ENCODE measurements around the gene KCNQ5. TPM values are rescaled to one million over a fixed set of nuclear protein-coding genes. Genes with fewer than 3 reads are reported as not detected.

The KCNQ5 gene
- total RNA-seq, 4 donors from 2014 or later, result 0.52 to 0.97 (median 0.59) TPM

DNA sequence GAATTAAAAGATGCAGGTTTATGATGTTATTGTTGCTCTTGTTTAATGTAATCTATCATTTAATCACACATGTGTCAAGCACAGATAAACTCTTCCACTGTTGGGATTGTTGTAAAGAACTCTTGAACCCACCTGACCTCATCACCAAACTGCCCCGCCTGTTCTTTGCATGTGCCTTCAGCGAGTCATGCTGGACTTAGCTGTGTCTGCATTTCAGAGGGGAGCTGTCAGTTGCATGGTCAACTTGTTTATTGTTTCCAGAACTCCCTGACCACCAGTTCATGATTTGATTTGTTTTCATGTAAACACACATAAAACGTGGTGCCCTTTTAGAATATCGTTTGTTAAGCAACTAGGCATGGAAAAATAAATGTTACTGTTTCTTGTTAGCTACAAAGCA is 509.8 kb downstream of the KCNQ5 start:
- WGBS, 2 donors, result 61 to 67% methylated on average over 4 of the region's 4 CpGs
- intact Hi-C loops (cut with DNase I; ENCODE audit: low total_unique reads), result loop anchor here (5.0 kb wide), 1 partner anchor 719 kb away; no protein-coding TSS in a partner anchor
- DNase-seq (ENCODE audit: low spot score in 2 of 2), result no peak
- TF ChIP-seq, protein P1, sequence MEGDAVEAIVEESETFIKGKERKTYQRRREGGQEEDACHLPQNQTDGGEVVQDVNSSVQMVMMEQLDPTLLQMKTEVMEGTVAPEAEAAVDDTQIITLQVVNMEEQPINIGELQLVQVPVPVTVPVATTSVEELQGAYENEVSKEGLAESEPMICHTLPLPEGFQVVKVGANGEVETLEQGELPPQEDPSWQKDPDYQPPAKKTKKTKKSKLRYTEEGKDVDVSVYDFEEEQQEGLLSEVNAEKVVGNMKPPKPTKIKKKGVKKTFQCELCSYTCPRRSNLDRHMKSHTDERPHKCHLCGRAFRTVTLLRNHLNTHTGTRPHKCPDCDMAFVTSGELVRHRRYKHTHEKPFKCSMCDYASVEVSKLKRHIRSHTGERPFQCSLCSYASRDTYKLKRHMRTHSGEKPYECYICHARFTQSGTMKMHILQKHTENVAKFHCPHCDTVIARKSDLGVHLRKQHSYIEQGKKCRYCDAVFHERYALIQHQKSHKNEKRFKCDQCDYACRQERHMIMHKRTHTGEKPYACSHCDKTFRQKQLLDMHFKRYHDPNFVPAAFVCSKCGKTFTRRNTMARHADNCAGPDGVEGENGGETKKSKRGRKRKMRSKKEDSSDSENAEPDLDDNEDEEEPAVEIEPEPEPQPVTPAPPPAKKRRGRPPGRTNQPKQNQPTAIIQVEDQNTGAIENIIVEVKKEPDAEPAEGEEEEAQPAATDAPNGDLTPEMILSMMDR (IDR thresholded peaks at IDR 0.05), result no peak
- H3K4me3 ChIP-seq (ENCODE audit: low read depth, poor library complexity, severe bottlenecking), result no peak overlapping the region

DNA sequence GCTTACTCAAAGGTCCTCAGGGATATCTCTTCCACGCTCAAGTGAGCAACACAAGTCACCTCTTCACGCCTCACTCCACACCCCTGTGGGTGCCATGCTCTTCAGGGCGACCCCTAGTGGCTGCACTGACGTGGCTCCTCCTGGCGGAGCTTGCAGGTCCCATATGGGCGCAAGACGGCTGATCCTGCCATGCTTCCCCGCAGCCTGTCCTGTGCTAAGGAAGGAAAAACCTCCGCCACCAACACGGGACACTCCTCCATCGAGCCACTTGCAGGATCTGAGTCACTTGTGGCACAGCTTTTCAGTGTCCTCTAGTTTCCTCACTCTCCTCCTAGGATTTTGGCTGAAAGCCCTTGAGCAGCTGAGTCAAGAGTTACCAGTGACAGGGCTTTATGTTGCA is 512.7 kb downstream of the KCNQ5 start:
- intact Hi-C loops (cut with DNase I; ENCODE audit: low total_unique reads), result loop anchor here (5.0 kb wide), 1 partner anchor 722 kb away; no protein-coding TSS in a partner anchor
- DNase-seq (ENCODE audit: low spot score in 2 of 2), result no peak

DNA sequence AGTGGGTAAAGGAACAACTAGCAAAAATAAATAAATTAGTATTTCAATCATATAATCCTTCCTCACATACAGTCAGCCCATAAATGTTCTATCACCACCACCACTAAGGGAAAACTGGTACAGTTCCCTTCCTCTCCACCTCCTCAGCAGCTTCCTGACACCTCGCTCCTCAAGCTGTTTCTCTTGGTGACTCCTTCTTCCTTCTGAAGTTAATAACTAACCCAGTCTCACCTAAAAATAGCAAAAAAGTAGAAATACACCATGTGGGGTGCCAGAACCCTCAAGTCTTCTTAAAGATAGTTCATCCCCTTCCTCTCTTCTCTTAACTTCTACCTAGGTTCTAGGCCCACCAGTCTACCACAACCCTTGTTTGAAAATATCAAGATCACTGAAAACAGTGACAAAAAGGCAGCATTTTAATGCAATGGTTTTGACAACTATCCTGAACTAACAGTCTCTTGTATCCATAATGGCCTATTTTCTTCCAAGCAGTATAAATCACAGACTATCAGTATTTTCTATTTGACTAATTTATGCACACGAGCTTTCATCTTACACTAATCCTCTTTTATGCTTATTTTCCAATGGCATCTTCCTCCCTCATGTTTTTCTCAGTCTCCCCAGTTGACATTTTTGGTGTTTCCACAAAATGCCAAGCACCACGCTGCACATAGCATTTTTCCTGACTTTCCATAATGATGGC is 518.0 kb downstream of the KCNQ5 start:
- intact Hi-C loops (cut with DNase I; ENCODE audit: low total_unique reads), result no loop called here
- no peak for DNase-seq (ENCODE audit: low spot score in 2 of 2)
- no peak overlapping the region for H3K4me3 ChIP-seq (ENCODE audit: low read depth, poor library complexity, severe bottlenecking)
- WGBS, 2 donors, result 76 to 87% methylated on average over 3 of the region's 3 CpGs
- no peak for TF ChIP-seq POLR2A (IDR thresholded peaks at IDR 0.05)
- TF ChIP-seq, protein P1 (IDR thresholded peaks at IDR 0.05), result no peak

More for the DNA sequence above, 512.7 kb downstream of the KCNQ5 start:
- H3K4me3 ChIP-seq (ENCODE audit: low read depth, poor library complexity, severe bottlenecking), result no peak overlapping the region
- 43 to 69% methylated on average over 11 of the region's 11 CpGs for WGBS, 2 donors
- TF ChIP-seq, protein P1 (IDR thresholded peaks at IDR 0.05), result no peak
- TF ChIP-seq POLR2A (IDR thresholded peaks at IDR 0.05), result no peak

DNA sequence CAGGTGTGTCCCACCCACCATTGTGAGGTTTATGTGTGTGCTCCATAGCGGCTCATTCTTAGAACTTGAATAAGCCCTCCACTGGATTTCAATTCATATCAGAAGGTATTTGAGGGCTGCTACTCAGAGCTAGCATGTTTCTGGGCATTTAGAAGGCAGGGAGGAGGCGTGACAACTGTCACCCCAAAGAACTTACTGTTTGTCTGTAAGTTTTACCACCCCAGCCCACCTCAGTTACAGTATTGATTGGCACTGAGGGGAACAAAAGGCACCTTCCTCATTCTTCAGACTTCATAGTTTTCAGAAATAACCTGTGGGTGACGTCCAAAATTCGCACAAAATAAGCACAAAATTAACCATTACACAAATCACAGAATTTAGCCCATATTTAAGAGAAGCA is 521.7 kb downstream of the KCNQ5 start:
- intact Hi-C loops (cut with DNase I; ENCODE audit: low total_unique reads), result no loop called here
- no peak overlapping the region for H3K4me3 ChIP-seq (ENCODE audit: low read depth, poor library complexity, severe bottlenecking)
- 85 to 92% methylated on average over 4 of the region's 4 CpGs for WGBS, 2 donors
- no peak for TF ChIP-seq POLR2A (IDR thresholded peaks at IDR 0.05)
- TF ChIP-seq, protein P1 (IDR thresholded peaks at IDR 0.05), result no peak
- no peak for DNase-seq (ENCODE audit: low spot score in 2 of 2)

DNA sequence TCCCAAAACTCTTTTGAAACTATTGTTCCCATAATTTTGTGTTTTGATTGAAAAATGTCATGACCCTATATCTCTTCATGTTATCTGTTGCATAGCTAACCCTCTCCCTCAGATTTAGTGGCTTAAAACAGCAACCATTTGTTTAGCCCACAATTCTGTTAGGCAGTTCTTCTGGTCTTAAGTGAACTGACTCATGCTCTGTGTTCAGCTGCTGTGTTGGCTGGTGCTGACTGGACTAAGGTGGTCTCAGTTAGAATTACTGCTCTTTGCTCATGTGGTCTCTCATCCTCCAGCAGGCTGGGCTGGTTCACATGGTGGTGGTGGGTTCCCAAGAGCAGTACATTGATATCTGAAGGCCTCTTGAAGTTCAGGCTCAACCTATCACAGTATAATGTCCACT is 522.7 kb downstream of the KCNQ5 start:
- DNase-seq (ENCODE audit: low spot score in 2 of 2), result no peak
- no peak overlapping the region for H3K4me3 ChIP-seq (ENCODE audit: low read depth, poor library complexity, severe bottlenecking)
- intact Hi-C loops (cut with DNase I; ENCODE audit: low total_unique reads), result no loop called here
- no peak for TF ChIP-seq POLR2A (IDR thresholded peaks at IDR 0.05)
- TF ChIP-seq, protein P1 (IDR thresholded peaks at IDR 0.05), result no peak

DNA sequence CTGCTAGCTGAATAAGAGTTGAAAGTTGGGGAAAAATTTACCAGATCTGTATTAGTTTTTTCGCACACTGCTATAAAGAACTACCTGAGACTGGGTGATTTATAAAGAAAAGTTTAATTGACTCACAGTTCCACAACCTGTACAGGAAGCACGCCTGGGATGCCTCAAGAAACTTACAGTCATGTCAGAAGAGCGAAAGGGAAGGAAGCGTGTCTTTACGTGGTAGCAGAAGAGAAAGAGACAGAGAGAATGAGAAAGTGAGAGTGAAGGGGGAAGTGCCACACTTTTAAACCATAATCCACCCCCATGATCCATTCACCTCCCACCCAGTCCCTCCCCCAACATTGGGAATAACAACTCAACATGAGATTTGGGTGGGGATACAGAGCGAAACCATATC is 523.8 kb downstream of the KCNQ5 start:
- no peak overlapping the region for H3K4me3 ChIP-seq (ENCODE audit: low read depth, poor library complexity, severe bottlenecking)
- 83 to 87% methylated on average over 6 of the region's 6 CpGs for WGBS, 2 donors
- no peak for DNase-seq (ENCODE audit: low spot score in 2 of 2)
- no peak for TF ChIP-seq POLR2A (IDR thresholded peaks at IDR 0.05)
- TF ChIP-seq, protein P1 (IDR thresholded peaks at IDR 0.05), result no peak
- intact Hi-C loops (cut with DNase I; ENCODE audit: low total_unique reads), result no loop called here
